Testis (tissue), 5 donors: ENCODE data around the gene IRGM. TPM values are rescaled to one million over a fixed set of nuclear protein-coding genes. Genes with fewer than 3 reads are reported as not detected.
"Not testable (repeated sequence)": the region's sequence is repeated elsewhere in the genome, so short reads cannot be mapped to it uniquely, and the experiment has no call there.

Experiments
- DNase-seq: peaks from one replicate; pipeline ENCODE4 v3.0.0-alpha.2; 2019
- H3K27ac ChIP-seq, 2 donors: fragments of 200-600 bp; sonication (generic); one replicate each; pipeline ENCODE4 v1.5.1; 2019
- H3K27me3 ChIP-seq: fragments of 200-600 bp; sonication (generic); one replicate; pipeline ENCODE4 v1.5.1; 2019
- H3K36me3 ChIP-seq: fragments of 200-600 bp; sonication (generic); one replicate; pipeline ENCODE4 v1.5.1; 2017; ENCODE audit warnings: low read depth; ENCODE audit errors: missing control alignments
- H3K4me1 ChIP-seq: fragments of 200-600 bp; sonication (generic); one replicate; pipeline ENCODE4 v1.5.1; 2019
- H3K4me3 ChIP-seq, 2 donors: fragments of 200-600 bp; sonication (generic); one replicate each; pipeline ENCODE4 v1.5.1; 2017 to 2019
- H3K9me3 ChIP-seq: fragments of 200-600 bp; sonication (generic); one replicate; pipeline ENCODE4 v1.5.1; 2017
- POLR2A ChIP-seq: fragments of 450-650 bp; IDR thresholded peaks from one replicate; pipeline ENCODE4 v1.6.1; 2017; ENCODE audit warnings: antibody characterized with exemption, mild to moderate bottlenecking, moderate library complexity
- WGBS, 2 donors: methylation state at CpG; one replicate each; pipeline ENCODE4 v1.1.5; 2018; 5-methylcytosine and 5-hydroxymethylcytosine counted together
- intact Hi-C: fragments of 100-400 bp; cut with DNase I; formaldehyde crosslinking; loops from one replicate; pipeline ENCODE4 v1.15.1; 2023; ENCODE audit warnings: low total_unique reads
- long read RNA-seq, 2 donors: transcript quantifications; one replicate each; lab custom pipeline, GENCODE V29; 2026
- polyA plus RNA-seq: library from polyadenylated mRNA; stranded (reverse); fragments of 350-450 nt; fragmentation: Illumina TruSeq; extraction: RNeasy Lipid Tissue Mini Kit (QIAGEN cat#74804); gene quantifications from one replicate; pipeline ENCODE4 v1.2.3, GENCODE V29; 2014; ENCODE audit warnings: low read depth, low replicate concordance; ENCODE audit not compliant: insufficient read depth
- total RNA-seq, 2 donors: library from RNA; depleted of rRNA; stranded (reverse); fragments of >200 nt; gene quantifications; one replicate each; pipeline ENCODE4 v1.2.3, GENCODE V29; 2016
- TF ChIP-seq, protein P1 (sequence below), 3 experiments: fragments of 450-650 bp in 2 of 3; fragments of 200-600 bp in 1 of 3; sonication (generic) in 1 of 3; IDR thresholded peaks; one replicate each; pipeline ENCODE4 v1.5.1; 2016 to 2019; ENCODE audit warnings: antibody characterized with exemption in 3 of 3, mild to moderate bottlenecking in 2 of 3, moderate library complexity in 1 of 3

IRGM gene
- total RNA-seq: 1 to 10 TPM; 1.2 to 2.7 TPM
- polyA plus RNA-seq: 0.25 TPM
- long read RNA-seq, donor 1: 0 reads
- long read RNA-seq, donor 2: 0 reads

- WGBS, 2 donors: 71 to 83% methylated on average over 2 to 3 of the region's 3 CpGs
- intact Hi-C loops, H3K4me3 ChIP-seq: not testable (repeated sequence)
Measured at GRCh38 chr5:150846308-150846653, at the start of gene IRGM. IRGM (plus strand) TSS chr5:150846521; CDS start chr5:150848124, 1,603 bp downstream.

GRCh38 chr5:150797384-150797783, 48.9 kb upstream of the IRGM start:
- WGBS, 2 donors: 91 to 92% methylated on average over 2 of the region's 2 CpGs
- no peaks in the 10 kb centered on the region for H3K36me3 ChIP-seq
- TF ChIP-seq POLR2A: no peak
- TF ChIP-seq, protein P1, sequence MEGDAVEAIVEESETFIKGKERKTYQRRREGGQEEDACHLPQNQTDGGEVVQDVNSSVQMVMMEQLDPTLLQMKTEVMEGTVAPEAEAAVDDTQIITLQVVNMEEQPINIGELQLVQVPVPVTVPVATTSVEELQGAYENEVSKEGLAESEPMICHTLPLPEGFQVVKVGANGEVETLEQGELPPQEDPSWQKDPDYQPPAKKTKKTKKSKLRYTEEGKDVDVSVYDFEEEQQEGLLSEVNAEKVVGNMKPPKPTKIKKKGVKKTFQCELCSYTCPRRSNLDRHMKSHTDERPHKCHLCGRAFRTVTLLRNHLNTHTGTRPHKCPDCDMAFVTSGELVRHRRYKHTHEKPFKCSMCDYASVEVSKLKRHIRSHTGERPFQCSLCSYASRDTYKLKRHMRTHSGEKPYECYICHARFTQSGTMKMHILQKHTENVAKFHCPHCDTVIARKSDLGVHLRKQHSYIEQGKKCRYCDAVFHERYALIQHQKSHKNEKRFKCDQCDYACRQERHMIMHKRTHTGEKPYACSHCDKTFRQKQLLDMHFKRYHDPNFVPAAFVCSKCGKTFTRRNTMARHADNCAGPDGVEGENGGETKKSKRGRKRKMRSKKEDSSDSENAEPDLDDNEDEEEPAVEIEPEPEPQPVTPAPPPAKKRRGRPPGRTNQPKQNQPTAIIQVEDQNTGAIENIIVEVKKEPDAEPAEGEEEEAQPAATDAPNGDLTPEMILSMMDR (IDR thresholded peaks at IDR 0.05): no peak
- H3K9me3 ChIP-seq: no peaks in the 10 kb centered on the region
- H3K4me3 ChIP-seq: no peak overlapping the region
- H3K27ac ChIP-seq: no peak overlapping the region
- intact Hi-C loops: no loop called here
- DNase-seq: no peak
- no peaks in the 10 kb centered on the region for H3K4me1 ChIP-seq
- no peaks in the 10 kb centered on the region for H3K27me3 ChIP-seq

More at GRCh38 chr5:150846308-150846653, at the start of gene IRGM:
- H3K9me3 ChIP-seq, DNase-seq, H3K4me1 ChIP-seq, H3K27me3 ChIP-seq, H3K36me3 ChIP-seq, H3K27ac ChIP-seq: not testable (repeated sequence)

DNA sequence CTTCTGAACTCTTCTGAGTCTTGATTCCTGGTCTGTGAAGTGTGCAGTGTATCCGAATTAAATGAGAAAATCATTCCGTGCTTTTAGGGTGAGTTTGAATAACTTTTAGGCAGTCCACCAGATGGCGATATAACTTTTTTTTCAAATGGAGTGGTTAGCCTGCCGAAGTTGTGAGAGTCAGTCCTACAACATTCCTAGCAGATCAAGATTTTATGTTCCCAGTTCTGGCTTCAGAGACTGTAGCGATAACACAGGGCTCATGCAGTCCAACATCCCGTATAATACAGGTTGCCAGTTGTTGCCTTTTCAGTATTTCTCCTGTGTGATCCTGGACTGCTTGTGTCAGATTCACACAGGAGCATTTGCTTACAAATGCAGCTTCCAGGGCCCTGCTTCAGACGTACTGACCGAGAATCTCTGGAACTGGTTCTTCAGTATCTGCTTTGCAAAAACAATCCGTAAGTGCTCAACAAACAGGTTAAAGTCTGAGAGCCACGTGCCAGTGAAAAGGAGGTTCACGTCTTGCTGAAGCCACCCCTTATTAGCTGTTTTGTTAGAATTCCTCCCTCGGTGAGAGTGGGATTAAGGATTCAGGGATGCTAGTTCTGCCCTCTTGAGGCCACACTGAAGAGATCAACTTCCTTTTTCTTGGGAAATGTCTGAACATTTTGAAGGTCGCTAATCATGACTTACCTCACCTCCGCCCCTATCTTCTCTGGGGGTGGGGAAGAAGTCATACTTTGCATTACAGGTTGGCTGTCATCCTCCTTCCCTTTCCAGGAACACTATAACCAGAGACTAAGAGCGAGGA, 45.0 kb upstream of the IRGM start:
- Histone ChIP-seq H3K36me3 (no peaks in the 10 kb centered on the region), H3K4me1 (no peaks in the 10 kb centered on the region), H3K27me3 (no peaks in the 10 kb centered on the region), H3K27ac (peak overlapping the region; percentile 32 to 50), H3K9me3 (no peaks in the 10 kb centered on the region), H3K4me3 (peak overlapping the region; percentile 33 to 43)
- whole genome bisulfite sequencing, 2 donors: 4 to 6% methylated on average over 12 to 15 of the region's 15 CpGs
- DNase-seq: peak; percentile 51
- TF ChIP-seq POLR2A: no peak
- TF ChIP-seq, protein P1 (IDR thresholded peaks at IDR 0.05): peak; percentile 48 to 78 (median 66)
- intact Hi-C loops: no loop called here

DNA sequence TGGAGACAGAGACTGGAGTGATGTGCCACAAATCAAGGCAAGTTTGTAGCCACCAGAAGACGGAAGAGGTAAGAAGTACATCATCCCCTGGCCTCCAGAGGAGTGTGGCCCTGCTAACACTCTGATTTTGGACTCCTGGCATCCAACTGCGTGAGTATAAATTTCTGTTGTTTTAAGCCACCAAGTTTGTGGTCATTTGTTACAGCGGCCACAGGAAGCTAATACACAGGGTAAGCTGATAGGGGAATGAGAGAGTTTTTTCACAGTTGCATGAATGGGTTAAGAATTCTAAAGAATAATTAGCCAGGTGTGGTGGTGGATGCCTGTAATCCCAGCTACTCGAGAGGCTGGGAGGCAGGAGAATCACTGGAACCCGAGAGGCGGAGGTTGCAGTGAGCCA, 41.9 kb upstream of the IRGM start:
- 77 to 81% methylated on average over 6 of the region's 6 CpGs for WGBS, 2 donors
- DNase-seq: no peak
- Histone ChIP-seq H3K36me3 (no peaks in the 10 kb centered on the region), H3K9me3 (no peaks in the 10 kb centered on the region), H3K27me3 (no peaks in the 10 kb centered on the region), H3K4me1 (no peaks in the 10 kb centered on the region), H3K4me3 (no peak overlapping the region), H3K27ac (no peak overlapping the region)
- TF ChIP-seq, protein P1 (IDR thresholded peaks at IDR 0.05): no peak
- no peak for TF ChIP-seq POLR2A
- intact Hi-C loops: no loop called here

GRCh38 chr5:150809363-150809762, 37.0 kb upstream of the IRGM start:
- intact Hi-C loops: no loop called here
- H3K36me3 ChIP-seq: no peaks in the 10 kb centered on the region
- no peak overlapping the region for H3K27ac ChIP-seq
- no peaks in the 10 kb centered on the region for H3K4me1 ChIP-seq
- H3K9me3 ChIP-seq: no peaks in the 10 kb centered on the region
- H3K27me3 ChIP-seq: no peaks in the 10 kb centered on the region
- DNase-seq: no peak
- no peak overlapping the region for H3K4me3 ChIP-seq
- 92 to 93% methylated on average over 3 of the region's 3 CpGs for WGBS, 2 donors
- TF ChIP-seq, protein P1 (IDR thresholded peaks at IDR 0.05): no peak
- no peak for TF ChIP-seq POLR2A
